GM18909 (cell line): Measurements from ENCODE around the gene SPACA6.

Source experiments
- ATAC-seq: cut with Tn5 transposase; IDR thresholded peaks from one replicate; pipeline ENCODE4 v1.9.1; 2021; ENCODE audit warnings: mild to moderate bottlenecking; ENCODE audit not compliant: unreplicated experiment, poor library complexity

SPACA6 gene

DNA sequence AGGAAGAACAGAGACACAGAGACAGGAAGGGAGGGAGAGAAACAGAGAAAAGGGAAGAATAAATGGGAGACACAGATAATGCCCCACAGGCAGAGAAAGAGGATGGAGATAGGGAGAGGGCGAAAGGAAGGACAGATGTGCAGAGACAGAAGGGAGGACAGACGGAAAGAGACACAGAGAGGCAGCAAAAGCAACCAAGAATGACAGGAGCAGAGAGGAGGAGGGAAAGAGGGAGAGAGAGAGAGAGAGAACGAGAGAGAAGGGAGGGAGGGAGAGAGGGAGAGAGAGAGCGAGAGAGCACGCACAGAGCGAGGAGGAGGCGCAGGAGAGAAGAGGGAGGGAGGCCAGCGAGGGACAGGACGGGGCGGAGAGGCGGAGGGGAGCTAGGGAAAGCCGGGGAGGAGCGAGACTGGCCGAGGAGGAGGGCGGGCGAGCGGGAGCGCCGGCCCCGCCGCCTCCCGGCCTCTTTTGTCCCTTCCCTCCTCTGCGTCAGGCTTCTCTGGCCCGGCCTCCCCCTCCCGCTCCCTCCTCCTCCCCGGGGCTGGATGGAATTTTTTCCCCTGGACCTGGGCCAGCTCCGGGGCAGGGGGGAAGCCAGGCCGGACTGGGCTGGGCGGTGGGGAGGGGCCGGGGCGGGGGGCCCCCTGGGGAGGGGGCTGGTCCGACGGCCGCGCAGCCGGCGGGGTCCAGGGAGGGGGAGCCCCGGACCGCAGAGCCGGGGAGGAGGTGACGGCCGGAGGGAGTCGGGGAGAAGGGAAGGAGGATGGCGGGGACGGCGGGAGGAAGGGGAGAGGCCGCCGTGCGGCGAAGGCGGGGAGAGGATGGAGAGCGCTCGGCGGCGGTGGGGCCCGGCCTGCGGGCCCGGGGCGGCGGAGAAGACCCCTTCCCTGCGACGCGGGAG is 4.2 kb upstream of the SPACA6 start:
- no peak for ATAC-seq

DNA sequence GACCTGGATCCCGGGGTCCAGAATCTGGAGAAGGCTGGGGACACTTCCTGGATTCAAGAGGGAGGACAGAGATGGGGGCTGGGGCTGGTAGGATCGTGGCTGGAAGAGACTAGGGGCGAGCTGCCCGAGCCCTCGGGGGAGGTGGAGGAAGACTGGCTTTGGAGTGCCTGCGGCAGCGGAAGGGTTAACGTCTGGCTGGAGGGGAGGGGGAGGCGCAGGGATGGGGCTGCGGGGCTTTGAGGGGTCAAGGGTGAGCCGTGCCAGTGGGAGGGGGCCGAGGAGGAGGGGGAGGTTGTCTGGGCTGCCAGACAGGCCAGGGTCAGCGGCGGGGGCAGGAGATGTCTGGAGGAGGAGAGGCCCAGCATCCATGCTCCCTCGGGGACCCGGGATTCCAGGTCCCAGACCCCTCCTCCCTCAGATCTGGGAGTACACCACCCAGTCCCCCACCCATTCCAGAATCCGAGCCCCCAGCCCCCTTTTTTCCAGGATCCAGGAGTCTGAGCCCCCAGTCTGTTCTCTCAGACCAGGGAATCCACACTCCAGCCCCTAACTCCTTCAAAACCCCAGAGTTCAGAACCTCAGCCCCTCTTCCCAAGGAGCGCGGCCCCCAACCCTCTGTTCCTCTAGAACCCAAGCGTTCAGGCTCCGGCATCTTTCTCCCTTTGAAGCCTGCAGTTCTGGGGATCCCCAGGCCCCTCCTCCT is 3.2 kb upstream of the SPACA6 start:
- ATAC-seq: no peak

DNA sequence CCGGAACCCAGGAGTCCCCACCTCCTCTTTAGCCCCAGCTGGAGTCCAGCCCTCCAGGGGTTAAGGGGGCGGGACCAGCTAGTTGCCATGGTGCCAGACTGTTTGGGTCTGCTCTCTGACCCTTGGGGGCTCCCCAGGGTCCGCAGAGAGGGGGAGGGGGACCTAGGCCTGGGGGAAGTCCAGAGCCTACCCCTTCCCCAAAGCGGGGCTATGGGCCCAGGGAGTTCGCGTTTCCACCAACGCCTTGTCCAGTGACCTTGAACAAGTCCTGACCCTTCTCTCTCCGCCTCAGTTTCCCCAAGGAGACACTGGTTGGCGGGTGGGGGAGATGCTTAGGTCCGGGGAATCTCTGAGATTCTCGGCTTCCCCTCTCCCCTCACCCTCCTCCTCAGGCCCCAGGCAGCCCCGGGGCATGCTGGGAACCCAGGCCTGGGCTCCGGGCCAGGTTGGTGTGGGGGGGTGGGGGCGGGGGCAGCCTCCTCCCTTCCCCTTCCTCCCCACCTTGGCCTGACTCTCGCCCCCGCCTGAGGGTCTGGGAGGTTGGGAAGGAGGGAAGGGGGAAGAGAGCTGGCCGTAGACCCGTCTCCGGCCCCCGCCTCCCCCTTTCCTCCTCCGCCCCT is 2.6 kb upstream of the SPACA6 start:
- no peak for ATAC-seq

DNA sequence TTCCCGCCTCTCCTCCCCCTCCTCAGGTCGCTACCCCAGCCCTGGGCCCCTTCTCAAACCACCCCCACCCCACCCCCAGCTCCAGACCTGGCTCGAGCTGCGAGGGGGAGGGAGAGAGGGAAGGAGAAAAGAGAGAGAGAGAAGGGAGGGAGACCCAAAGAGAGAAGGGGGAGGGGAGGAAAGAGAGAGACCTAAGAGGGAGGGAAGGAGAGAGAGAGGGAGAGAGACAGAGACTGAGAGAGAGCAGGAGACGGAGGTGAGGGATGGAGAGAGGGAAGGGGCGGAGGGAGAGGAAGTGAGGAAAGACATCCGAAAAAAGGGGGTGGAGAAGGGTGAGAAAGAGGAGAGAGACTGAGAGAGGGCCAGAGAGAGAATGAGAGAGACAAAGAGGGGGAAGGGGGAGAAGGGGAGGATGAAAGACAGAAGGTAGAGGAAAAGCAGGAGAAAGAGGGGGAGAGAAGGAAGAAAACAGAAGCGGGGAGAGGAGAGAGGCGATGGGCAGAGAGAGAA is 2.0 kb upstream of the SPACA6 start:
- no peak for ATAC-seq

- ATAC-seq: no peak
These were observed 1.3 kb upstream of the SPACA6 start for GRCh38 chr19:51691584-51692428.

DNA sequence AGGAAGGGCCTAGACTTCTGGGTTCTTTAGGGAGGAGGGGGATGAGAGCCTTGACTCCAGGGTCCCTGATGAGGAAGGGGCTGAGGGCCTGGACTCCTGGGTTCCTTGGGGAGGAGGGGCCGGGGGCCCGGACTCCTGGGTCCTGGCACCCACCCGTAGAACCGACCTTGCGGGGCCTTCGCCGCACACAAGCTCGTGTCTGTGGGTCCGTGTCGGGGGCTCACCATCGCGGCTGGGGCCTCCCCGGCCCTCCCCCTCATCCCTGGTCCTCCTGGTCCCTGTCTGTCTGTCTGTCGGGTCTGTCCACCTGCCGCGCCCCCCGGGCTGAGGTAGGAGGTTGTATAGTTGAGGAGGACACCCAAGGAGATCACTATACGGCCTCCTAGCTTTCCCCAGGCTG is 662 bp upstream of the SPACA6 start:
- no peak for ATAC-seq

DNA sequence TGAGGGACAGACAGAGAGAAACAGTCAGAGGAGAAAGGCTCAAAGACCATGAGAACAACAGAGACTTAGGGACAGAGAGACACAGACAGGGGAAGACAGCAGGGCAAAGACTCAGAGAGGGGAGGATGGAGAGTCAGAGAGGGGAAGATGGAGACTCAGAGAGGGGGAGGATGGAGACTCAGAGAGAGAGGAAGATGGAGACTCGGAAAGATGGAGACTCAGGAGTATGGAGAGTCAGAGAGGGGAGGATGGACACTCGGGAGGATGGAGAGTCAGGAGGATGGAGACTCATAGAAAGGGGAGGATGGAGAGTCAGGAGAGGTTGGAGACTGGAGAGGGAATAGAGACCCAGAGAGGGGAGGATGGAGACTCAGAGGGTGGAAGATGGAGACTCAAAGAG is 689 bp downstream of the SPACA6 start:
- ATAC-seq: no peak

DNA sequence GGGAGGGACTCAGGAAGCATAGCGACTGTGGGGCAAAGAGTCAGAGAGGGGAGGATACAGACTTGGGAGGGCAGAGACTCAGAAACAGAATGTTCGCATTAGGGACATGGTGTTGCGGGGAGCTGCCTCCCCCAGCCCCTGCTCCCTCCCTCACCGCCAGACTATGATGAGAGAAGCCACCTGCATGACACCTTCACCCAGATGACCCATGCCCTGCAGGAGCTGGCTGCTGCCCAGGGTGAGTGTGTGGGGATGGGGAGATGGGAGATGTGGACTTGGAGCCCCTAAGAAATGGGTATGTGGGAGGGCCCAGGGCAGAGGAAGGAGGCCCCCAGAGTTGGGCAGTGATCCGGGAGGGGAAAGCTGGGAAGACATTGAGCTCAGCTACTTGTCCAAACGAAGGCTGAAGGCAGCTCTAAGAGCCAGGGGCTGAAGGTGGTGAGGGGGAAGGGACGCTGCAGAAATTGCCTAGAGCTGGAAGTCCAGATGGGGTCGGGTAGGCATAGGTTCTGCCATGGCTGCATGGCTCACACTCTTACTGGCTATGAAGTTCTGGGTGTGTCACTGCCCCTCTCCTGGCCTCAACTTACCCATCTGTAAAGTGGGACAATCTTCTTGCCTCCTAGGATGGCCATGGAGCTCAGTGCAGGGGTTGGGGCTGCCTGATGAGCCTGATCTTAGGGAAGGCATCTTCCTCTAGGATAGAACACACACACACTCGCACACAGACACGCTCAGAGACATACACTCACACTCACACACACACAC is 1.4 kb downstream of the SPACA6 start:
- ATAC-seq: no peak

DNA sequence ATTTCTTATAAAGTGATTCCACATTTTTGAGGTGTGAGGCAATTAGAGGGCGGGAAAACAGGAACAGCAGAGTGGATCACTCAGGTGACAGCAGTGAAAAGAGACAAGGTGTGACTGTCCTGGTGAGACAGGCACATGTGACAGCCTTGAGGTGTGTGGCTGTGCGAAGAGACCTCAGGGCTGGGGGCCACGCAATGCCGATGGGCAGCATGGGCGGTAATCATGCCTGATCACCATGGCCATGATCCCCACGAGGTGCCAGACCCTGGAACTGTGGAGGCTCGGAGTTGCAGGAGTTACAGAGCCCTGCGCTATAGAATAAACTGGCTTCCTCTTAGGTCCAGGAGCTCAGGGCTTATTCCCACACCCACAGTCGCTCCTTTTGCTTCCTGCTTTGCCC is 2.0 kb downstream of the SPACA6 start:
- ATAC-seq: no peak

DNA sequence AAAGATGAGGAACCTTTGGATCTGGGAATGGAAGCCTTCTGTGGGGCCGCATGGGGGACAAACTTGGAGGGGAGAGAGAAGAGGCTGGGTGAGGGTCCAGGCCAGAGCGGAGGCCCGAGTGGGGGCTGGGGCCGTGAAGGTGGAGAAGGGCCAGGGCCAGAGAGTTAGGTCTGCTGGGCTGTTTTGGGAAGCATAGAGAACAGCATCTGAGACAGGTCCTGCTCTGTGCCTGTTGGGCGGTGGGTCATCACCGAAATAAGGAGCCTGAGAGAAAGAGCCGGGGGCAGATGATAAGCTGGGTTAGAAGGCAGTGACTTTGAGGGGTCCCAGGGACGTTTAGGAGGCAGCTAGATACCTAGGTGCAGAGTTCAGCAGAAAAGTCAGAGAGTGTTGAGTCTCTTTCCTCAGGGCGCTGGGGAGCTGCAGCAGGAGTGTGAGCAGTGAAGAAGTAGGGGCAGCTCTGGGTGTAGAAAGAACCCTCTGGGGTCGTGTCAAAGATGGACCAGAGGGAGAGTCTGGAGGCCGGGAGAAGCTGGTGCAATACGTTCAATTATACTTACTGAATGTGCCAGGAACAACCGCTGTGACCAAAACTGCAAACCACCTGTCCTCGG is 2.7 kb downstream of the SPACA6 start:
- ATAC-seq: no peak

GRCh38 chr19:51696606-51697005 is 3.5 kb downstream of the SPACA6 start:
- no peak for ATAC-seq

GRCh38 chr19:51697169-51697776 is 4.1 kb downstream of the SPACA6 start:
- ATAC-seq: no peak

GRCh38 chr19:51698296-51698695 is 5.2 kb downstream of the SPACA6 start:
- no peak for ATAC-seq

- no peak for ATAC-seq
These were observed 6.0 kb downstream of the SPACA6 start for GRCh38 chr19:51699170-51699569.

DNA sequence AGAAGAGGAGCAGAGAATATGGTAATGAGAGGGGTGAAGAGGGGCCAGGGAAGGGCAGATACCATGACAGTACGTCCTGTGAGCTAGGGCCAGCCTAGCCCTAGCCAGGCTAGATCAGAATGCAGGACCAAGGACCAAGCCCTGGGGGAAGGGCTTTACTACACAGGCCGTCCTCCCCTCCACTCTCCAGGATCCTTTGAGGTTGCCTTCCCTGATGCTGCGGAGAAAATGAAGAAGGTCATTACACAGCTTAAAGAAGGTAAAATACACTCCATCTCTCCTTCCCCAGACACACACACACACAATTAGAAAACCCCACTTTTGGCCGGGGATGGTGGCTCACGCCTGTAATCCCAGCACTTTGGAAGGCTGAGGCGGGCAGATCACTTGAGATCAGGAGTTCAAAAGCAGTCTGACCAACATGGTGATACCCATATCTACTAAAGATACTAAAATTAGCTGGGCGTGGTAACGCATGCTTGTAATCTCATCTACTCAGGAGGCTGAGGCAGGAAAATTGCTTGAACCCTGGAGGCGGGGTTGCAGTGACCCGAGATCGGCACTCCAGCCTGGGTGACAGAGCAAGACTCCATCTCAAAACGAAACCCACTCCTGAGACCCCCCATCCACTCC is 8.5 kb downstream of the SPACA6 start:
- ATAC-seq: no peak

DNA sequence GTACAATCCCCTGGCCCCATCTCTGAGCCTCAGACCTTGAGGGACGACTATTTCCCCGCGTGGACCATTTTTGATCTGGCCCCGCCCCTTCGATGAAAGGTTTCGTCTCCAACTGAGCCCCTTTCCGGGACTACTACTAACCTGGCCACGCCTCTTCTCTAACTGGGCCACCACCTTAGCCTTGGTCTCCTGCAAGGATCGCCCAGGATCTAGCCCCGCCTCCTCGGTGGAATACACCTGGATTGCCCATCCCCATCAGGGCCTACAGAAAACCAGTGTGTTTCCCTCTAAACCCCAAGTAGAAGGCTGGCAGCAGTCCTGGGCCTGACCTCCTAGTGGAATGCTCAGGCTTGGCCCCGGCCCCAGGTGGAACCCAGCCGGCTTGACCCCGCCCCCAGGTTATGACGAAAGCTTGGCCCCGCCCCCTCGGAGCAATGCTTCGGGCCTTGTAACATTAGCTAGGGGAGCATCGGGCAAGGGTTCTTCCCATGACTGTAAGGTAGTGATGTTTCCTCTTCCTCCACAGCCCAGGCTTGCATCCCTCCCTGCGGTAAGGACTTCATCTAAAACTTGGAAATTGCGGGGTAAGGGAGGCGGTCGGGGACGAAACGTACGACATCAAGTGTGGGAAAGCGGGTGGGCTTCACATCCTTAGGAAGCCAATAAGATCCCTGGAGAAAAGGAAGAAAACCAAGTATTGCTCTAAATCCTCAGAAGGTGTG is 9.1 kb downstream of the SPACA6 start:
- no peak for ATAC-seq

- no peak for ATAC-seq
These were observed 9.9 kb downstream of the SPACA6 start for GRCh38 chr19:51702825-51703574.
